NCI-H510A treated with DMSO at 0.1 percent for 48 hours (cell line): Measurements from ENCODE around the gene TMPRSS9.
"Not testable (repeated sequence)": the region's sequence is repeated elsewhere in the genome, so short reads cannot be mapped to it uniquely, and the experiment has no call there.

Source experiments
- DNase-seq: peaks from one replicate; lab custom pipeline; 2025; lab: John Stamatoyannopoulos, UW

TMPRSS9 gene

DNA sequence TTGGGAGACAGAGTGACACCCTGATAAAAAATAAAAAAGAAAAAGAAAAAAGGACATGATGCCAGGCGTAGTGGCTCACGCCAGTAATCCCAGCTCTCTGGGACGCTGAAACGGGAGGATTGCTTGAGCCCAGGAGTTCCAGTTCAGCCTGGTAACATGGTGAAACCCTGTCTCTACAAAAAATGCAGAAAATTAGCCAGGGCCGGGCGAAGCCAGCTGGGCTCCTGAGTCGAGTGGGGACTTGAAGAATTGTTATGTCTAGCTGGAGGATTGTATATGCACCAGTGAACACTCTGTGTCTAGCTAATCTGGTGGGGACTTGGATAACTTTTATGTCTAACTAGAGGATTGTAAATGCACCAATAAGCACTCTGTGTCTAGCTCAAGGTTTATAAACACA is 32.3 kb downstream of the TMPRSS9 start:
- DNase-seq = no peak

DNA sequence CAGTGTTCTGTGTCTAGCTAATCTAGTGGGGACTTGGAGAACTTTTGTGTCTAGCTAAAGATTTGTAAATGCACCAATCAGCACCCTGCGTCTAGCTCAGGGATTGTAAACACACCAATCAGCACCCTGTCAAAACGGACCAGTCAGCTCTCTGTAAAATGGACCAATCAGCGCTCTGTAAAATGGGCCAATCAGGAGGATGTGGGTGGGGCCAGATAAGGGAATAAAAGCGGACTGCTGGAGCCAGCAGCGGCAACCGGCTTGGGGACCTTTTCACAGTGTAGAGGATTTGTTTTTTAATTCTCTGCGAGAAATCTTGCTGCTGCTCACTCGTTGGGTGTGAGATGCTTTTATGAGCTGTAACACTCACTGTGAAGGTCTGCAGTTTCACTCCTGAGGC is 32.8 kb downstream of the TMPRSS9 start:
- not testable (repeated sequence) for DNase-seq

DNA sequence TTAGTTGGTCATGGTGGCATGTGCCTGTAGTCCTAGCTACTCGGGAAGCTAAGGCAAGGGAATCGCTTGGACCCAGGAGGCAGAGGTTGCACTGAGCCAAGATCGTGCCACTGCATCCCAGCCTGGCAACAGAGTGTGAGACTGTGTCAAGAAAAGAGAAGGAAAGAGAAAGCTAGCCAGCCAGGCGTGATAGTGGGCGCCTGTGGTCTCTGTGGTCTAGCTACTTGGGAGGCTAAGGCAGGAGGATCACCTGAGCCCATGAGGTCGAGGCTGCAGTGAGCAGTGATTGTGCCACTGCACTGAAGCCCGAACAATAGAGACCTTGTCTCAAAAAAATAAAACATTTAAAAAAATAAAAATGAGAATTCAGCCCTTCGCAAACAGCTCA is 34.0 kb downstream of the TMPRSS9 start:
- no peak for DNase-seq

- no peak for DNase-seq
These were observed 34.6 kb downstream of the TMPRSS9 start for GRCh38 chr19:2394442-2395292.

GRCh38 chr19:2395293-2395829 is 35.3 kb downstream of the TMPRSS9 start:
- DNase-seq = not testable (repeated sequence)

GRCh38 chr19:2397173-2397572 is 37.1 kb downstream of the TMPRSS9 start:
- DNase-seq = not testable (repeated sequence)

- no peak for DNase-seq
These were observed 38.8 kb downstream of the TMPRSS9 start for GRCh38 chr19:2398735-2399305.

- no peak for DNase-seq
These were observed 39.5 kb downstream of the TMPRSS9 start for GRCh38 chr19:2399582-2399981.

DNA sequence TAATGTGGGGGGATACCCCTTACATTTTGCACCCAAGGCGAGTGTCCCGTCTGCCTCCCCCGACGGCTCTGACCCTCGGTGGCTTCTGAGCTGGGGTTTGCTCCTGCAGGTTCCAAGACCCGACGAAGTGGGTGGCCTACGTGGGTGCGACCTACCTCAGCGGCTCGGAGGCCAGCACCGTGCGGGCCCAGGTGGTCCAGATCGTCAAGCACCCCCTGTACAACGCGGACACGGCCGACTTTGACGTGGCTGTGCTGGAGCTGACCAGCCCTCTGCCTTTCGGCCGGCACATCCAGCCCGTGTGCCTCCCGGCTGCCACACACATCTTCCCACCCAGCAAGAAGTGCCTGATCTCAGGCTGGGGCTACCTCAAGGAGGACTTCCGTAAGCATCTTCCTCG is 48.2 kb downstream of the TMPRSS9 start:
- no peak for DNase-seq

DNA sequence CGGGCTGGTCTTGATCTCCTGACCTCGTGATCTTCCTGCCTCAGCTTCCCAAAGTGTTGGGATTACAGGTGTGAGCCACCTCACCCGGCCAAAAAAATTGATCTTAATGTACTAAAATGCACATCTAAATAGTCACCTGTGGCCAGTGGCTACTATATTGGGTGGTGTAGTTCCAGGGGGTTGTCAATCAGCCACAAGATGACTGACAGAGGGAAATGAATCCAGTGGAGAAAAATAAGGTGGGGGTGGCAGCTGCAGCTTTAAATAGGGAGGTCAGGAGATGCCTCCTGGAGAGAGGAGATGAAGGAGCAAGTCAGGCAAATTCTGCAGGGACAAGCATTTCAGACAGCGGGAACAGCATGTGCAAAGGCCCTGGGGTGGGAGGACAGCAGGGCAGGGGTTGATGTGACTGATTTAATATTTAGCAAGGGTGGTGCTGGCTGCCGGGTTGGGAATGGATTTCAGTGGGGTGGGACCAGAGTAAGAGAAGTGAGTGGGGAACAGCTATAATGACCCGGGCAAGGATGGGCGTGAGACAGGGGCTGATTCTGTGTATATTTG is 49.4 kb downstream of the TMPRSS9 start:
- DNase-seq = no peak

- DNase-seq = no peak
These were observed 50.0 kb downstream of the TMPRSS9 start for GRCh38 chr19:2410023-2410422.

- DNase-seq = no peak
These were observed 51.6 kb downstream of the TMPRSS9 start for GRCh38 chr19:2411709-2412108.

DNA sequence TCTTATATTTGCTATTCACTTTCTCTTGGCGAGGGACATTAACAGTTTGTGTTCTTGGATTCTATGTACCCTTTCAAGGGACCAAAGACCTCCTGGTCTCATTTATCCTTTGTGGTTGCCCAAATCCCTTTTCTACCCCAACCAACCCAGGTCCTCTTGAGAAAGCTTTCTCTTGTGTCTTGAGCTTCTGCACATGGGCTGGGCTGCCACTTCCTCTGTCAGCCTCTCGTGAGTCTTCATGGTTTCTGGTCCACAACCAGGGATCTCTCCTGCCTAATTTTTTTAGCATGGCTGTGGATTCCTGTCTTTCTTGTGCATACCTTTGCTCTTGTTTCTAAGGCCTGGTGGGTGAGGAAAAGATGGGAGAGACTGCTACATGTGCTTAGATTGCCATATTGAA is 52.4 kb downstream of the TMPRSS9 start:
- no peak for DNase-seq

DNA sequence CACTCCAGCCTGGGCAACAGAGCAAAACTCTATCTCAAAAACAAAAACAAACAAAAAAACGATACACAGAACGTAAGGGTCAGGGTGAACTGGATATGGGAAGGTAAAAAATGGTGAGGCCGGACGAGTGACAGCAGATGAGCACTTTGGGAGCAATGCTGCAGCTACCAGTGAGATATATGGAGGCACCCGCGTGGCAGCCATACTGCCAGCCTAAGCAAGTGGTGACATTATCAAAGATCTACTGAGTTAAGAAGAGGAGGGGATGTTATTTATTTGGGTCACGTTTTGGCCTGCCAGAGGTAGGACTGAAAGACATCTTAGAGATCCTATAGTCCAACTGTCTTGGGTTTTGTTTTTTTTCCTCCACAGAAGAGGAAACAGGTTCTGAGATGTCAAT is 53.1 kb downstream of the TMPRSS9 start:
- no peak for DNase-seq

DNA sequence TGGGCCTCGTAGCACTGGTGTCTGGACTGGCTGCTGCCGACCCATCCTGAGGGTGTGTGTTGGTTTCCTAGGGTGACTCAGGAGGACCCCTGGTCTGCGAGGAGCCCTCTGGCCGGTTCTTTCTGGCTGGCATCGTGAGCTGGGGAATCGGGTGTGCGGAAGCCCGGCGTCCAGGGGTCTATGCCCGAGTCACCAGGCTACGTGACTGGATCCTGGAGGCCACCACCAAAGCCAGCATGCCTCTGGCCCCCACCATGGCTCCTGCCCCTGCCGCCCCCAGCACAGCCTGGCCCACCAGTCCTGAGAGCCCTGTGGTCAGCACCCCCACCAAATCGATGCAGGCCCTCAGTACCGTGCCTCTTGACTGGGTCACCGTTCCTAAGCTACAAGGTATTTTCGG is 53.6 kb downstream of the TMPRSS9 start:
- no peak for DNase-seq

DNA sequence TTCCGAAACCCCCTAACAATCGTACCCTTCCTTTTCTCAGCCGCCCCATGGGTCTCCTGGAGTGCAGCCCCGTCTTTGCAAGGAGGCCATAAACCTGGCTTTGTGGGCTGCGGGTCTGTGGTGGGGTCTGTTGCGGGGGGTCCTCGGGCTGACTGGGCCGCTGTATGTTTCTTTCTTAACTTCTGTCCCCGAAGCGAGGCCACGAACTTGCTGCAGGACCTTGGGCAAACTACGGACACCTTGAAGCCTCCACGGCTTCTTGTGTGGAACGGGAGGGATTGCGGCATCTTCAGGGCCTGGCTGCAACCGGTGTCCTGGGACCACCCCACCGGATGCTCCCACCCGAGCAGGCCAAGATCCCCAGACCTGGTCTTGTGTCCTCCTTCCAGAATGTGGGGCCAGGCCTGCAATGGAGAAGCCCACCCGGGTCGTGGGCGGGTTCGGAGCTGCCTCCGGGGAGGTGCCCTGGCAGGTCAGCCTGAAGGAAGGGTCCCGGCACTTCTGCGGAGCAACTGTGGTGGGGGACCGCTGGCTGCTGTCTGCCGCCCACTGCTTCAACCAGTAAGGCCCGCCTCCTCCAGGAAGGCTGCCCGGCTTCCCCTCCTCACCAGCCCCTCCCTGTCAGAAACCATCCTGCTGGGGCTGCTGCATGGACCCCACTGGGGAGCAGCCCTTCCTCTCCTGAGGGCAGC is 55.4 kb downstream of the TMPRSS9 start:
- DNase-seq = no peak

DNA sequence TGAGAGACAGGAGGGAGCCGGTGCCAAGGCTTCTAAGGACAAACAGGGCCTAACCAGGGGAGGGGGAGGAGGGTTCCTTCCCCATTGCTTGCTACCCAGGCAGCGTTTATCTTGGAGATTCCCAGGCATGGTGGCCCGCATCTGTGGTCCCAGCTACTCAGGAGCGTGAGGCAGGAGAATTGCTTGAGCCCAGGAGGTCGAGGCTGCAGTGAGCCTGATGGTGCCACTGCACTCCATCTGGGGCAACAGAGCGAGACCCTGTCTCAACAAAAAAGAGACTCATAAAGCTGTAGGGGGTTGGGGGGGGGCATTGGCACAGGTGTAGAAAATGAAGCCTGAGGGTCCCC is 55.9 kb downstream of the TMPRSS9 start:
- DNase-seq = no peak

DNA sequence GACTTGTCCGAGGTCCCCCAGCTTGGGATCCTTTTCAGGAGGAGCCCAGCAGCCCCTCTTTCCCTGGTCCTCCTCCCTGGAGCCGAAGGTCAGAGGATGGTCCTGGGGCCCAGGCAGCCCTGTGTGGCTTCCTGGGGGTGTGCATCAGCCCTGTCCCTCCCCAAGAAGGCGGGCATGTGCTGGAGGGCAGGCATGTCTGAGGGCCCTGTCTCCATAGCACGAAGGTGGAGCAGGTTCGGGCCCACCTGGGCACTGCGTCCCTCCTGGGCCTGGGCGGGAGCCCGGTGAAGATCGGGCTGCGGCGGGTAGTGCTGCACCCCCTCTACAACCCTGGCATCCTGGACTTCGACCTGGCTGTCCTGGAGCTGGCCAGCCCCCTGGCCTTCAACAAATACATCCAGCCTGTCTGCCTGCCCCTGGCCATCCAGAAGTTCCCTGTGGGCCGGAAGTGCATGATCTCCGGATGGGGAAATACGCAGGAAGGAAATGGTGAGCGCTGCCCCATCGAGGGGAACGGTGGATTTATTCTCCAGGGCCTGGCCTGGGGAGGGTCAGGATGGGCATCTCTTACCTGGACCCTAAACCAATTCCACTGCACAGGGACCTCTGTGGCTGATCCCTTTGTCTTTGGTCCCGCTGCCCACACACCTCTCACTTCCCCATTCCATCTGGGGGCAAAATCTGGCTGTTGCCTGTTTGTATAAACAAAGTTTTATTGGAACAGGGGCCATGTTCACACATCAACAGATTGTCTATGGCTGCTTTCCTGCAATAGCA is 56.4 kb downstream of the TMPRSS9 start:
- no peak for DNase-seq

GRCh38 chr19:2417436-2417835 is 57.4 kb downstream of the TMPRSS9 start:
- not testable (repeated sequence) for DNase-seq

DNA sequence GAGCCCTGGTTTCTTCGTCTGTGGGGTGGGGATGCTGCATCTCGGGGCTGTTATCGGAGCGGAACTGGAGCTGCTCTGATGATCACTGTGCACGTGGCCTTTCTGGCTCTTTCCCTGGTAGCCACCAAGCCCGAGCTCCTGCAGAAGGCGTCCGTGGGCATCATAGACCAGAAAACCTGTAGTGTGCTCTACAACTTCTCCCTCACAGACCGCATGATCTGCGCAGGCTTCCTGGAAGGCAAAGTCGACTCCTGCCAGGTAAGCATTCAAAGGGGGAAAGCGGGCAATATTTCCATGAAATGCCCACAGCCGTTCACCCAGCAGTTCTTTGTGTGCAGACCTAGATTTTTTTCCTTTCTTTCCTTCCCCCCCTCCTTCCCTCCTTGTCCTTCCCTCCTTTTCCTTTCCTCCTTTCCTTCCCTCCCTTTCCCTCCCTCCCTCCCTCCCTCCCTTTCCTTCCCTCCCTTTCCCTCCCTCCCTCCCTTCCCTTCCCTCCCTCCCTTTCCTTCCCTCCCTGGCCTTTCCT is 57.9 kb downstream of the TMPRSS9 start:
- no peak for DNase-seq

- no peak for DNase-seq
These were observed 59.7 kb downstream of the TMPRSS9 start for GRCh38 chr19:2419754-2420153.

- DNase-seq = no peak
These were observed 60.4 kb downstream of the TMPRSS9 start for GRCh38 chr19:2420490-2420889.
